Mononuclear cell (primary cell): Measurements from ENCODE around the gene RPS6KA1. TPM values are rescaled to one million over a fixed set of nuclear protein-coding genes. Genes with fewer than 3 reads are reported as not detected.

Source experiments
- H3K27me3 ChIP-seq: 2 replicates; pipeline ENCODE4 v1.6.0; 2011; ENCODE audit warnings: low read length, control low read depth; ENCODE audit not compliant: insufficient read depth
- H3K4me1 ChIP-seq: 2 replicates; pipeline ENCODE4 v1.5.1; 2011; ENCODE audit warnings: mild to moderate bottlenecking, low read length, control low read depth; ENCODE audit not compliant: insufficient read depth
- H3K4me3 ChIP-seq: 2 replicates; pipeline ENCODE4 v1.5.1; 2011; ENCODE audit warnings: mild to moderate bottlenecking, low read length, moderate library complexity
- H3K9me3 ChIP-seq: 2 replicates; pipeline ENCODE4 v1.5.1; 2011; ENCODE audit warnings: low read depth, mild to moderate bottlenecking, control low read depth, low read length
- total RNA-seq: library from RNA; depleted of rRNA; stranded (reverse); fragments of >200 nt; gene quantifications from one replicate; pipeline ENCODE4 v1.2.3, GENCODE V29; 2012

The RPS6KA1 gene
- total RNA-seq, 1 donor, result 49.2 TPM

DNA sequence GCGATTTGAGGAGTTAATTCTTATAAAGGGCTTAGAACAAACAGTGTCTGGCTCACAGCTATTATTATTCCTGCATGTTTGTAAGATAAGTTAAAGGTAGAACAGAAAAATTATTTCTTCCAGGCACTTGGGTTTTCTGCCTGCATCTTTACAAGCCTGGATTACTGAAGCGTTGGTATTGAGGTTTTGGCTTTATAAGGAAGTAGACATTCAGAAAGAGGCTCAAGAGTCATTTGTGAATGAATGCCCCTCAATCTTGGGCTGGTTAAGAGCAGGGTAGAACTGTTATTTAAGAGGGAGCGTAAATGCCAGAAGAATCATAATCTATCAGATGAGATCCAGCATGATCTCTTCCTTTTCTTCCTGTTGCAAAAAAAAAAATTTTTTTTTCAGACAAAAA, 89.0 kb downstream of the RPS6KA1 start:
- no peaks in the 10 kb centered on the region for H3K9me3 ChIP-seq
- no peaks in the 10 kb centered on the region for H3K27me3 ChIP-seq
- H3K4me3 ChIP-seq, result no peak overlapping the region
- H3K4me1 ChIP-seq, result peaks cover 32% of the 10 kb centered on the region

Other genes with a start within 250 kb of the RPS6KA1 start
- 59.2 TPM for gene SH3BGRL3, start 249.7 kb upstream of the RPS6KA1 start, total RNA-seq
- gene UBXN11, start 223.1 kb upstream of the RPS6KA1 start, total RNA-seq, result 24.5 TPM
- 428 TPM for gene CD52, start 211.8 kb upstream of the RPS6KA1 start, total RNA-seq
- gene CRYBG2, start 175.6 kb upstream of the RPS6KA1 start, total RNA-seq, result 0.10 TPM
- gene ZNF683, start 157.0 kb upstream of the RPS6KA1 start, total RNA-seq, result 1.8 TPM
- not detected for gene LIN28A, start 118.9 kb upstream of the RPS6KA1 start, total RNA-seq
- gene DHDDS, start 97.4 kb upstream of the RPS6KA1 start, total RNA-seq, result 17.2 TPM
- gene HMGN2, start 57.3 kb upstream of the RPS6KA1 start, total RNA-seq, result 249 TPM
- 55.4 TPM for gene ARID1A, start 166.3 kb downstream of the RPS6KA1 start, total RNA-seq